NCI-H345 (cell line): ENCODE data around the gene APCDD1L.
"Not testable (repeated sequence)": the region's sequence is repeated elsewhere in the genome, so short reads cannot be mapped to it uniquely, and the experiment has no call there.

Experiments used
- DNase-seq: peaks from one replicate; lab custom pipeline; 2025; lab: John Stamatoyannopoulos, UW

Gene APCDD1L

GRCh38 chr20:58441723-58442122, 73.5 kb downstream of the APCDD1L start:
- DNase-seq = no peak

GRCh38 chr20:58440021-58440767, 75.0 kb downstream of the APCDD1L start:
- no peak for DNase-seq

GRCh38 chr20:58438970-58439808, 76.0 kb downstream of the APCDD1L start:
- DNase-seq = no peak

GRCh38 chr20:58436868-58437645, 78.1 kb downstream of the APCDD1L start:
- DNase-seq = no peak

GRCh38 chr20:58435237-58435636, 80.0 kb downstream of the APCDD1L start:
- DNase-seq = no peak

- no peak for DNase-seq
These were observed 80.9 kb downstream of the APCDD1L start for GRCh38 chr20:58434326-58434725.

- no peak for DNase-seq
These were observed 81.4 kb downstream of the APCDD1L start for GRCh38 chr20:58433759-58434158.

GRCh38 chr20:58433029-58433647, 82.1 kb downstream of the APCDD1L start:
- DNase-seq = no peak

GRCh38 chr20:58432186-58432954, 82.8 kb downstream of the APCDD1L start:
- DNase-seq = no peak

GRCh38 chr20:58431134-58431533, 84.1 kb downstream of the APCDD1L start:
- no peak for DNase-seq

GRCh38 chr20:58429303-58429702, 85.9 kb downstream of the APCDD1L start:
- DNase-seq = no peak

- DNase-seq = no peak
These were observed 86.8 kb downstream of the APCDD1L start for GRCh38 chr20:58428364-58428763.

GRCh38 chr20:58427571-58427970, 87.6 kb downstream of the APCDD1L start:
- DNase-seq = not testable (repeated sequence)

GRCh38 chr20:58424218-58424969, 90.8 kb downstream of the APCDD1L start:
- DNase-seq = no peak

GRCh38 chr20:58421497-58421850, 93.7 kb downstream of the APCDD1L start:
- no peak for DNase-seq

- DNase-seq = no peak
These were observed 94.3 kb downstream of the APCDD1L start for GRCh38 chr20:58420798-58421496.

GRCh38 chr20:58418949-58419748, 96.0 kb downstream of the APCDD1L start:
- no peak for DNase-seq

- no peak for DNase-seq
These were observed 97.8 kb downstream of the APCDD1L start for GRCh38 chr20:58417438-58417837.

- DNase-seq = no peak
These were observed 98.4 kb downstream of the APCDD1L start for GRCh38 chr20:58416835-58417234.
